ENCODE measurements around the gene MTSS2.

Gene MTSS2

GRCh38 chr16:70685938-70686375 is at the start of gene MTSS2:
Gene MTSS2 (minus strand): TSS chr16:70686053. CDS start chr16:70685791, 262 bp downstream.
- H3K27me3 Mint-ChIP-seq = no peaks in the 10 kb centered on the region
- peak within 1 kb of the TSS; percentile 44 for H3K4me3 Mint-ChIP-seq
- H3K4me1 Mint-ChIP-seq = peaks cover 5% of the 10 kb centered on the region
- H3K36me3 Mint-ChIP-seq = peaks cover 11% of the 10 kb centered on the region
- no peaks in the 10 kb centered on the region for H3K9me3 Mint-ChIP-seq
- peak; percentile 3 for ATAC-seq
- H3K27ac Mint-ChIP-seq = no peak within 1 kb of the TSS

DNA sequence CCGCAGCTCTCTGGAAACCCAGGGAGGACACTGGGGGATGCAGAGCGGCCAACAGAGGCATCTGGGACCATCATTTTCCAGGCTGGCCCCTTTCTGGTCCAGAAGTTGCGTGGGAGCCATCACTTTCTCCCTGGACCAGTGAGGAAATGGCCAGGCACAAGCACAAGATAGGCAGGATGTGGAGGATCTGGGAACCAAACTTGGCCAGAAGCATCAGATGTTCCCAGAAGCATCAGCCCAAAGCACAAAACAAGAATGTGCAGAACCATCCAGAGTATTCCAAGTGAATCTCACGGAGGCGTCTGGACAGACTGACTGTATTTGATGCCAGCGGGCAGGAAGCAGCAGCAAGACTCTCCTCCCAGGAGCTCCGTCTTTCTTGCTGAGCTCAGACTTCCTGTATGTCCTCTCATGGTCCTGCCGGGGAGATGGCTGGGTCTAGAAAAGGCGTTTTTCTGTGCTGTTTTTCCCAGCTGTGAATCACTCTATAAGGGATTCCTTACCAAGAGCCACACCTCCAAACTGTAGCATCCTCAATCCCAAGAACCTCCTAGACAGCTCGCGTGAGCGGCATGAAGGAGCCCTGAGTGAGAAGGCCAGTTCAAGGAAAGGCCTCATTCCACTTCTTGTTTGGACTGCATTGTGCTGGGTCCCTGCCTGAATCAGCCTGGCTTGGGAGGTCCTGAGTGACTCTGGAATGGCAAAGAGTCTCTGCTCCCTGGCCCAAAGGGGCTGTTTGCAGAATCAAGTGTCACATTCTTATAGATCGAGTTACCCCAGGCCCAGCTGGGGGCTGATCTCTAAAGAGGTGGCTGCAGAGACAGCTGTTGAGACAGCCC is 49.5 kb upstream of the MTSS2 start:
- Mint-ChIP-seq H3K27ac (no peak overlapping the region), H3K36me3 (peaks cover 62% of the 10 kb centered on the region), H3K27me3 (no peaks in the 10 kb centered on the region), H3K4me3 (no peak overlapping the region), H3K4me1 (peaks cover 28% of the 10 kb centered on the region), H3K9me3 (no peaks in the 10 kb centered on the region)
- ATAC-seq = no peak

DNA sequence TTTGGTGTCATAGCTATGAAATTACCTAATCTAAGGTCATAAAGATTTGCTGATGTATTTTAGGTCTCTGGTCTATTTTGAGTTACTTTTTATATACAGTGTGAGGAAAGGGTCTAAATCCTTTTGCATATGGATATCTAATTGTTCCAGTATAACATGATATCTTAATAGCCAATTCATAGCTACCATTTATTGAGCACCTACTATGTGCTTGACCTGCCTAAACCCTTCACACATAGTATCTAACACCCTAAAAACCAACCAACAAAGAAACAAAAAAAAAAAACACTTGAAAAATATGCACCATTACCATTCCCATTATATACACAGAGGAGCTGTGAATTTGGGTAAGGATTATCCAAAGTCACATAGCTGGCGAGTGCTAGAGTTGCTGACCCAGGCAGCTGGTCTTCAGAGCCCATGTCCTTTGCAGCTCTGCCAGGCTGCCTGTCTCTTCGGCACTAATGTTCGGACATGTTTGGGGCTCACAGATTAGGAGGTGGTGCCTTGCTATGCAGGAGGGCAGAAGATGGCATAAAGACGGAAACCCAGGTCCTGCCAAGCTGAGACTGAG is 48.8 kb upstream of the MTSS2 start:
- H3K4me3 Mint-ChIP-seq = no peak overlapping the region
- H3K27ac Mint-ChIP-seq = no peak overlapping the region

GRCh38 chr16:70730944-70731343 is 45.1 kb upstream of the MTSS2 start:
- H3K27me3 Mint-ChIP-seq = no peaks in the 10 kb centered on the region
- no peak for ATAC-seq
- no peak overlapping the region for H3K27ac Mint-ChIP-seq

More for the DNA sequence above, 48.8 kb upstream of the MTSS2 start:
- H3K27me3 Mint-ChIP-seq = no peaks in the 10 kb centered on the region
- H3K9me3 Mint-ChIP-seq = no peaks in the 10 kb centered on the region
- H3K4me1 Mint-ChIP-seq = peaks cover 27% of the 10 kb centered on the region
- no peak for ATAC-seq
- peaks cover 68% of the 10 kb centered on the region for H3K36me3 Mint-ChIP-seq

DNA sequence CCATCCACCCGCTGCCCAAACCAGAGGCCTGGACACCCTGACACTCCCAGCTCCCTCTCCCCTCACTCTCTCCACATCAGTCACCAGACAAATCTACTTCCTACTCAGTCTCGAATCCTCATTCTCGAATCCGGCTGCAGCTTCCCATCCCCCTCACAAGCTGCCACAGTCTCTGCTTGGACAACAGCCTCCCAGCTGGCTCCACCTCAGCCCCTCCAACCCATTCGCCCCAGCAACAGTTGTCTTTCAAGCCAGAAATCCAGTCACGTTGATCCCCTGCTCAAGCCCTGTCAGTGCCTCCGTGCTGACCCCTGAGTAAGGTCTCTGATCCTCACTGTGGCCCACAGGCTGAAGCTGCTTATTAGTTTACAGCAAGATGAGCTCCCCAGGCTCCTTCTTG is 44.2 kb upstream of the MTSS2 start:
- Mint-ChIP-seq H3K36me3 (peaks cover 71% of the 10 kb centered on the region), H3K9me3 (no peaks in the 10 kb centered on the region), H3K27ac (peak overlapping the region; percentile 63), H3K4me3 (no peak overlapping the region), H3K27me3 (no peaks in the 10 kb centered on the region), H3K4me1 (no peaks in the 10 kb centered on the region)
- ATAC-seq = no peak

More at GRCh38 chr16:70730944-70731343, 45.1 kb upstream of the MTSS2 start:
- H3K4me1 Mint-ChIP-seq = no peaks in the 10 kb centered on the region
- peaks cover 70% of the 10 kb centered on the region for H3K36me3 Mint-ChIP-seq
- no peak overlapping the region for H3K4me3 Mint-ChIP-seq
- H3K9me3 Mint-ChIP-seq = no peaks in the 10 kb centered on the region

GRCh38 chr16:70729292-70729691 is 43.4 kb upstream of the MTSS2 start:
- Mint-ChIP-seq H3K36me3 (peaks cover 71% of the 10 kb centered on the region), H3K27me3 (no peaks in the 10 kb centered on the region), H3K27ac (no peak overlapping the region), H3K4me3 (no peak overlapping the region), H3K9me3 (no peaks in the 10 kb centered on the region), H3K4me1 (no peaks in the 10 kb centered on the region)
- ATAC-seq = no peak

DNA sequence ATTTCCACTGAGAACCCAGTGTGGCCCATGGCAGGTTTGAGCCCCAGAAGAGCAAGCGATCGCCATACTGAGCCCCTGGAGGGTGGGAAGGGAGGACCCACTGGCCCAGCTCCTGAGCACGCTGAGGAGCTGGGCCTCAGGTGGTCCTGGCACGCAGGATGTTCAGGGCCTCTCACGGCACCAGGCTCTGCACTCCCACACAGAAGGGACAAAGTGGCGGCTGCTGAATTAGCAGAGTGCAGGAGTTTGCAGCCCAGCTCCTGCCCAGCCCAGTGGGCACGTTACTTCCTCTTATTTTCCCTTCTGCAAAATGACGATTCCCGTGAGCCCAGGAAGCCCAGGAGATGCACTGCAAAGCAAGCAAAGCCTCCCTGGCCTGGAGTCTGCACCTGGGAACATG is 42.3 kb upstream of the MTSS2 start:
- Mint-ChIP-seq H3K4me3 (no peak overlapping the region), H3K27ac (no peak overlapping the region), H3K9me3 (no peaks in the 10 kb centered on the region), H3K27me3 (no peaks in the 10 kb centered on the region), H3K36me3 (peaks cover 76% of the 10 kb centered on the region), H3K4me1 (no peaks in the 10 kb centered on the region)
- ATAC-seq = no peak

DNA sequence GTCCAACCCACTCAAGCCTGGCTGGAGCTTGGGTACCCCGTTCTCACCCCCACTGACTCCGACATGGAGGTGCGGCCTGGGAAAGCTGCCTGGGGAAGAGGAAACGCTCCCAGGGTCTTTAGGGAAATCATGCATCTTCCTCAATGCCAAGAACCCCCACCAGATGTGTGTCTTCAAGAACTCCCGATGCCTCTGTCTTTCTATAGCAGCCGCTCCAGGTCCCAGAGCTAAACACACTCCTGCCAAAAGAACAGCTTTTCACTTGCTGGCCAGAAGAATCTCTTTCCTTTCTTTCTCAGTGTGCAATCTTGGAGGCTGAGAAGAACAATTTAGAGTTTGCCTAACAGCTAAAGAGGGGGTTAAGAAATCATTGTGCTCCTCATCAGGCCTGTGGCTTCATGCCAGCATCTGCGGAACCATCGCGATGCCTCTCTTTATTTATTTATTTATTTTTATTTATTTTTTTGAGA is 41.1 kb upstream of the MTSS2 start:
- Mint-ChIP-seq H3K27ac (no peak overlapping the region), H3K27me3 (no peaks in the 10 kb centered on the region), H3K36me3 (peaks cover 77% of the 10 kb centered on the region), H3K4me1 (no peaks in the 10 kb centered on the region), H3K9me3 (no peaks in the 10 kb centered on the region), H3K4me3 (no peak overlapping the region)
- no peak for ATAC-seq

- Mint-ChIP-seq H3K9me3 (no peaks in the 10 kb centered on the region), H3K36me3 (peaks cover 77% of the 10 kb centered on the region), H3K4me3 (no peak overlapping the region), H3K27ac (no peak overlapping the region), H3K27me3 (no peaks in the 10 kb centered on the region), H3K4me1 (no peaks in the 10 kb centered on the region)
- no peak for ATAC-seq
These were observed 40.3 kb upstream of the MTSS2 start for GRCh38 chr16:70725912-70726828.

- no peak overlapping the region for H3K27ac Mint-ChIP-seq
- no peaks in the 10 kb centered on the region for H3K9me3 Mint-ChIP-seq
- H3K4me3 Mint-ChIP-seq = no peak overlapping the region
- peaks cover 80% of the 10 kb centered on the region for H3K36me3 Mint-ChIP-seq
- no peaks in the 10 kb centered on the region for H3K27me3 Mint-ChIP-seq
- ATAC-seq = no peak
- H3K4me1 Mint-ChIP-seq = no peaks in the 10 kb centered on the region
These were observed 39.4 kb upstream of the MTSS2 start for GRCh38 chr16:70725024-70725911.

- Mint-ChIP-seq H3K4me1 (no peaks in the 10 kb centered on the region), H3K27ac (no peak overlapping the region), H3K36me3 (peaks cover 80% of the 10 kb centered on the region), H3K9me3 (no peaks in the 10 kb centered on the region), H3K27me3 (no peaks in the 10 kb centered on the region), H3K4me3 (peak overlapping the region; percentile 18)
- ATAC-seq = no peak
These were observed 38.5 kb upstream of the MTSS2 start for GRCh38 chr16:70724146-70725023.

GRCh38 chr16:70723740-70724145 is 37.9 kb upstream of the MTSS2 start:
- Mint-ChIP-seq H3K9me3 (no peaks in the 10 kb centered on the region), H3K4me3 (peak overlapping the region; percentile 18), H3K27me3 (no peaks in the 10 kb centered on the region), H3K36me3 (peaks cover 79% of the 10 kb centered on the region), H3K27ac (no peak overlapping the region), H3K4me1 (no peaks in the 10 kb centered on the region)
- ATAC-seq = no peak

DNA sequence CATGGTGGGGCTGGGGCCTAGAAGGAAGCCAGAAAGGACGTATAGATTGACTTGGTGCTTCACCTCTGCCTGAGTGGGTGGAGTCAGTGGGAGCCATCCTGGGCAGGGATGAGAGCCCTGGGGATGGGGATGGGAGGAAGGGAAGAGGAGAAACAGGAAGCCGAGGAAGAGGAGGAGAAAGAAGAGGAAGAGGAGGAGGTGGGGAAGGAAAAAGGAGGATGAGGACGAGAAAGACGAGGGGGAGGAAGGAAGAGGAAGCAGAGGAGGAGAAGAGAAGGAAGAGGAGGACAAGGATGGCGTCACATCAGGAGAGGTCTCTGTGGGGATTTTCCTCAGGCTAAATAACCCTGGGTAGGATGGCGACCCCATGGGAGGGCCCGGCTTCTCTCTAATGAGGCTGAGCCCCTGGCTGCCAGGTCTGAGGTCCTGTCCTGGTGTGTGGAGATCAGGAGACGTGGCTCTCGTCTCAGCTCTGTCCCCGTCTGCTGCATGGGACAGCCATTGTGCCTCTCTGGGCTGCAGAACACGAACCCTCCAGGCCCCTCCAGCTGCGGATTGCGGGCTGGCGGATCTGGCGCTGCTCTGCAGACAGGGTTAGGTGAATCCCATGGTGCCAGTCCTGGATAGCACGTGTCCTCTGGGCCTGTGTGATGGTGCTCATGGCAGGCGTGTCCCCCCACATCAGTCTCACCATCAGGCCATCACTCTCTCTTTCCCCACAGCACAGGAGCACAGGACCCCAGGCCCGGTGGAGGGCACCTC is 35.5 kb upstream of the MTSS2 start:
- Mint-ChIP-seq H3K27me3 (no peaks in the 10 kb centered on the region), H3K4me1 (no peaks in the 10 kb centered on the region)

More for the DNA sequence above, 35.5 kb upstream of the MTSS2 start:
- no peaks in the 10 kb centered on the region for H3K9me3 Mint-ChIP-seq
- ATAC-seq = no peak
- peaks cover 67% of the 10 kb centered on the region for H3K36me3 Mint-ChIP-seq
- H3K4me3 Mint-ChIP-seq = no peak overlapping the region
- no peak overlapping the region for H3K27ac Mint-ChIP-seq

Data from stimulated activated memory B cell treated with anti-CD40 and anti-IgM and Interleukin-4, amounts not matched to agents 10 μg/mL and 1 μg/mL and 100 μg/mL, for 72 hours (primary cell).